Natural killer cell (primary cell): ENCODE measurements around the gene ZNF575. TPM values are rescaled to one million over a fixed set of nuclear protein-coding genes. Genes with fewer than 3 reads are reported as not detected.

Source experiments
- ATAC-seq, 3 donors: fragments of 150-1000 bp in 2 of 3; fragments of 200-7000 bp in 1 of 3; cut with Tn5 transposase; 1 replicate in 1 of 3; 2 replicates in 2 of 3; pipeline ENCODE4 v1.10.0; 2021; ENCODE audit warnings: mild to moderate bottlenecking in 2 of 3, moderate library complexity in 2 of 3
- DNase-seq, 2 donors: peaks; one replicate each; pipeline versions ENCODE4 v3.0.0 to v3.0.0-alpha.2; 2013 to 2021; ENCODE audit warnings: mixed read lengths in 1 of 2
- H3K27ac ChIP-seq: one replicate; pipeline ENCODE4 v1.5.1; 2013; ENCODE audit warnings: mild to moderate bottlenecking, low read length
- H3K27me3 ChIP-seq: one replicate; pipeline ENCODE4 v1.6.1; 2013; ENCODE audit warnings: low read length; ENCODE audit not compliant: control insufficient read depth, insufficient read depth
- H3K36me3 ChIP-seq: one replicate; pipeline ENCODE4 v1.6.1; 2013; ENCODE audit warnings: low read length; ENCODE audit not compliant: control insufficient read depth, insufficient read depth
- H3K4me1 ChIP-seq: one replicate; pipeline ENCODE4 v1.6.1; 2013; ENCODE audit warnings: low read length; ENCODE audit not compliant: control insufficient read depth, insufficient read depth
- H3K4me3 ChIP-seq: one replicate; pipeline ENCODE4 v1.5.1; 2013; ENCODE audit warnings: low read length
- H3K9me3 ChIP-seq: one replicate; pipeline ENCODE4 v1.6.1; 2013; ENCODE audit warnings: low read length; ENCODE audit not compliant: control insufficient read depth, insufficient read depth
- H3K27ac Mint-ChIP-seq, 2 donors: one replicate each; pipeline ENCODE4 v1.8.0; 2022; ENCODE audit warnings: mild to moderate bottlenecking in 2 of 2, mixed read lengths in 2 of 2, moderate library complexity in 1 of 2
- H3K27me3 Mint-ChIP-seq, 2 donors: one replicate each; pipeline ENCODE4 v1.8.0; 2022; ENCODE audit warnings: low read depth in 2 of 2, mixed read lengths in 2 of 2
- H3K36me3 Mint-ChIP-seq: one replicate; pipeline ENCODE4 v1.8.0; 2022; ENCODE audit warnings: mixed read lengths
- H3K4me1 Mint-ChIP-seq, 2 donors: one replicate each; pipeline ENCODE4 v1.8.0; 2022; ENCODE audit warnings: mixed read lengths in 2 of 2
- H3K4me3 Mint-ChIP-seq: one replicate; pipeline ENCODE4 v1.8.0; 2022; ENCODE audit warnings: mild to moderate bottlenecking, moderate library complexity, mixed read lengths
- H3K9me3 Mint-ChIP-seq, 2 donors: one replicate each; pipeline ENCODE4 v1.8.0; 2022; ENCODE audit warnings: mixed read lengths in 2 of 2
- CTCF ChIP-seq: fragments of 200-600 bp; IDR thresholded peaks from one replicate; pipeline ENCODE4 v1.8.0; 2022; ENCODE audit warnings: antibody characterized with exemption
- WGBS: methylation state at CpG from one replicate; pipeline ENCODE4 v1.1.7; 2013; ENCODE audit warnings: missing lambda C conversion rate; ENCODE audit not compliant: insufficient coverage; 5-methylcytosine and 5-hydroxymethylcytosine counted together
- intact Hi-C: fragments of 100-400 bp; cut with micrococcal nuclease; formaldehyde crosslinking; loops from one replicate; pipeline ENCODE4 v1.14.2; 2022
- total RNA-seq, 4 donors: library from RNA; stranded (reverse); fragments of 120-200 nt in 1 of 4; gene quantifications; one replicate each; pipeline versions ENCODE4 v1.2.3 to v1.2.4, GENCODE V29; 2013 to 2022

ZNF575 gene
- total RNA-seq, 3 donors from 2014 or later (not counting 1 experiment from before 2014, with no cell fraction given) = 1.9 to 5.4 (median 3.9) TPM

GRCh38 chr19:43498233-43498842 lies 34.6 kb upstream of the ZNF575 start:
- intact Hi-C loops = no loop called here
- no peak overlapping the region for H3K27ac ChIP-seq
- Mint-ChIP-seq H3K9me3 (no peaks in the 10 kb centered on the region), H3K4me1 (peaks cover 4 to 12% of the 10 kb centered on the region in 2 donors), H3K27ac (peak overlapping the region in 1 of 2 donors; percentile 54), H3K4me3 (no peak overlapping the region), H3K27me3 (no peaks in the 10 kb centered on the region), H3K36me3 (no peaks in the 10 kb centered on the region)
- WGBS = 95% methylated on average over 4 of the region's 5 CpGs
- peaks cover 10% of the 10 kb centered on the region for H3K36me3 ChIP-seq
- no peak for TF ChIP-seq CTCF
- H3K9me3 ChIP-seq = no peaks in the 10 kb centered on the region
- H3K27me3 ChIP-seq = no peaks in the 10 kb centered on the region
- H3K4me3 ChIP-seq = no peak overlapping the region
- H3K4me1 ChIP-seq = peaks cover 8% of the 10 kb centered on the region
- ATAC-seq (no peak), DNase-seq (no peak)

DNA sequence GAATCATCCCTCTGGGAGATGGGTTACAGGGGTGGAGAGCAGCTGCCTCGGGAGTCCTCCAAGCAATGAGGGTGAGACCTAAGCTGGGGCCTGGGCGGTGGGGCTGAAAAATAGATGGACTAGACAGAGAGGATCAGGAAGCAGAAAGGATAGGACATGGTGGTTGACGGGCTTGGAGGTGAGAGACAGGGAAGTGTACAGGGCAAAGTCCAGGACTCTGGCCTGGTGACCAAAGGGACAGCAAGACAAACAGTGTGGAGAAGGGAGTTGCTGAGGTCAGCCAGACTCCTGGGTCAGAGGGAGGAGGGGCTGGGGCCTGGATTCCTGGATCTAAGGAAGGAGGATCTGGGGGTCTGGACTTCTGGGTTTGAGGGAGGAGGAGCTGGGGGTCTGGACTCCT lies 33.9 kb upstream of the ZNF575 start:
- intact Hi-C loops = no loop called here
- no peak for TF ChIP-seq CTCF
- Histone ChIP-seq H3K4me1 (peaks cover 12% of the 10 kb centered on the region), H3K27me3 (no peaks in the 10 kb centered on the region), H3K4me3 (no peak overlapping the region), H3K27ac (no peak overlapping the region), H3K36me3 (peaks cover 10% of the 10 kb centered on the region), H3K9me3 (no peaks in the 10 kb centered on the region)
- no peaks in the 10 kb centered on the region for H3K36me3 Mint-ChIP-seq
- ATAC-seq (no peak), DNase-seq (no peak)
- H3K27ac Mint-ChIP-seq = peak overlapping the region in 1 of 2 donors; percentile 54
- peaks cover 11 to 19% of the 10 kb centered on the region in 2 donors for H3K4me1 Mint-ChIP-seq
- no peaks in the 10 kb centered on the region for H3K27me3 Mint-ChIP-seq
- WGBS = 92% methylated on average over 3 of the region's 3 CpGs
- no peak overlapping the region for H3K4me3 Mint-ChIP-seq
- H3K9me3 Mint-ChIP-seq = no peaks in the 10 kb centered on the region

DNA sequence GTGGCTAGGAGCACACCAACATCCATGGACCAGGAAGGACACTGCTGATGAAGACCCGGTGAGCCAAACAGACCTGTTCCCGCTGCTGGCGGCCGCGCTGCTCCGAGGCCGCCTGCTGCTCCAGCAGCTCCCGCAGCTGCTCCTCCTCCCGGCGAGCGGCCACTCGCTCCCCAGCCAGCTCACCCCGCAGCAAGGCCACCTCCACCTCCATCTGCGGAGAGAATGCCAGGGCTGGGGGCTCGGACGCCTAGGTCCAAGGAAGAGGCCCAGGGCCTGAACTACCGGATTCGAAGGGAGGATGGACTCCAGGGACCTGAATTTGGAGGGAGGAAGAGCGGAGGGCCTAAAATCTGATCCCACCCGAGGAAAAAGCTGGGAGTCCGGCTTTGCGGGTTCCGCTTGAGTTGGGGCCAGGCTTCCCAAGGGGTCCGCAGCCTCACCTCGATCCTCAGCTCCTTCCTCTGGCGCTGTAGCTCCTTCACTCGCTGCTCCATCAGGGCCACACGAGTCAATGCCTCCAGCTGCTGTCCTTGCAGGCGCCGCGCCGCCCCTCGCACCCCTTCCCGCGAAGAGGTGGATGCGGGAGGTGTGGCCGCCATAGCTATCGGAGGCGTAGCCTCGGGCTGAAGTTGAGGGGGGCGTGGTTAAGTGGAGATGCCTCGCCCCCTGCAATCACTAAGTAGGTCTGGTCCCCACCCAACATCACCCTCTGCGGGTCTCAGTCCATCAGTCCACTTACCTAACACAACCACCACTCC lies 31.1 kb upstream of the ZNF575 start:
- ATAC-seq (no peak), DNase-seq (no peak)
- H3K4me3 Mint-ChIP-seq = no peak overlapping the region
- Histone ChIP-seq H3K36me3 (peaks cover 2% of the 10 kb centered on the region), H3K4me3 (no peak overlapping the region), H3K27ac (no peak overlapping the region), H3K9me3 (no peaks in the 10 kb centered on the region), H3K4me1 (peaks cover 21% of the 10 kb centered on the region), H3K27me3 (no peaks in the 10 kb centered on the region)
- intact Hi-C loops = no loop called here
- no peaks in the 10 kb centered on the region for H3K9me3 Mint-ChIP-seq
- H3K27ac Mint-ChIP-seq = no peak overlapping the region
- no peaks in the 10 kb centered on the region for H3K27me3 Mint-ChIP-seq
- no peak for TF ChIP-seq CTCF
- no peaks in the 10 kb centered on the region for H3K36me3 Mint-ChIP-seq
- H3K4me1 Mint-ChIP-seq = peaks cover 21 to 31% of the 10 kb centered on the region in 2 donors
- 98% methylated on average over 43 of the region's 43 CpGs for WGBS
